ENCODE measurements around the gene CDC14C.

The CDC14C gene

GRCh38 chr7:48976850-48977249 is 52.5 kb downstream of the CDC14C start:
- DNase-seq, result no peak
